CD4-positive, CD25-positive, alpha-beta regulatory T cell (primary cell): Measurements from ENCODE around the gene SLC1A2. TPM values are rescaled to one million over a fixed set of nuclear protein-coding genes. Genes with fewer than 3 reads are reported as not detected.
A peak's percentile ranks its signal among the peaks of the same experiment; 100 is the strongest.

ENCODE experiments used
- ATAC-seq, 2 donors: fragments of 150-1000 bp; cut with Tn5 transposase; one replicate each; pipeline ENCODE4 v1.10.0; 2021; ENCODE audit warnings: low read depth in 2 of 2, moderate number of reproducible peaks in 2 of 2, moderate library complexity in 1 of 2
- DNase-seq, 3 donors: peaks; one replicate each; pipeline versions ENCODE4 v3.0.0 to v3.0.0-alpha.2; 2012 to 2022; ENCODE audit warnings: mixed read lengths in 1 of 3
- H3K27ac ChIP-seq: one replicate; pipeline ENCODE4 v1.7.0; 2013; ENCODE audit warnings: mild to moderate bottlenecking, low read length; ENCODE audit not compliant: insufficient read depth, poor library complexity, severe bottlenecking
- H3K27me3 ChIP-seq: one replicate; pipeline ENCODE4 v1.7.0; 2013; ENCODE audit warnings: low read length; ENCODE audit not compliant: control insufficient read depth, insufficient read depth
- H3K36me3 ChIP-seq: one replicate; pipeline ENCODE4 v1.7.0; 2013; ENCODE audit warnings: mild to moderate bottlenecking, low read length, moderate library complexity; ENCODE audit not compliant: control insufficient read depth, insufficient read depth
- H3K4me1 ChIP-seq: 2 replicates; pipeline ENCODE4 v1.7.0; 2013; ENCODE audit warnings: mild to moderate bottlenecking, low read length; ENCODE audit not compliant: insufficient read depth, control insufficient read depth, poor library complexity, severe bottlenecking
- H3K4me3 ChIP-seq: one replicate; pipeline ENCODE4 v1.7.0; 2013; ENCODE audit warnings: low read depth, mild to moderate bottlenecking, low read length, moderate library complexity
- H3K9me3 ChIP-seq, 2 experiments: 1 replicate in 1 of 2; 2 replicates in 1 of 2; pipeline ENCODE4 v1.7.0; 2013; ENCODE audit warnings: low read length in 2 of 2, mild to moderate bottlenecking in 1 of 2, moderate library complexity in 1 of 2; ENCODE audit not compliant: control insufficient read depth in 2 of 2
- H3K27ac Mint-ChIP-seq, 3 donors: one replicate each; pipeline ENCODE4 v1.8.0; 2020 to 2022; ENCODE audit warnings: mild to moderate bottlenecking in 3 of 3, mixed read lengths in 3 of 3, moderate library complexity in 2 of 3
- H3K27me3 Mint-ChIP-seq: one replicate; pipeline ENCODE4 v1.8.0; 2022; ENCODE audit warnings: mild to moderate bottlenecking, mixed read lengths
- H3K36me3 Mint-ChIP-seq: one replicate; pipeline ENCODE4 v1.8.0; 2020; ENCODE audit warnings: mixed read lengths
- H3K4me1 Mint-ChIP-seq, 4 donors: one replicate each; pipeline ENCODE4 v1.8.0; 2020 to 2022; ENCODE audit warnings: mixed read lengths in 4 of 4, mild to moderate bottlenecking in 1 of 4
- H3K4me3 Mint-ChIP-seq, 4 donors: one replicate each; pipeline ENCODE4 v1.8.0; 2020 to 2022; ENCODE audit warnings: mild to moderate bottlenecking in 4 of 4, mixed read lengths in 4 of 4, moderate library complexity in 3 of 4
- H3K9me3 Mint-ChIP-seq, 7 donors: one replicate each; pipeline ENCODE4 v1.8.0; 2020 to 2022; ENCODE audit warnings: mixed read lengths in 7 of 7, mild to moderate bottlenecking in 3 of 7, moderate library complexity in 2 of 7
- polyA plus RNA-seq, 4 donors: library from polyadenylated mRNA; unstranded; fragments of 300-500 nt; fragmentation: Illumina TruSeq; gene quantifications; one replicate each; pipeline ENCODE4 v1.2.3, GENCODE V29; 2021
- total RNA-seq: library from RNA; stranded (reverse); gene quantifications from one replicate; pipeline ENCODE4 v1.2.3, GENCODE V29; 2022

SLC1A2 gene
- total and polyA plus RNA-seq, 5 donors from 2014 or later: 0.08 to 0.23 TPM; not detected in 3

- Histone ChIP-seq H3K27ac (no peak overlapping the region), H3K36me3 (no peaks in the 10 kb centered on the region), H3K4me1 (peaks cover 6% of the 10 kb centered on the region), H3K4me3 (no peak overlapping the region), H3K9me3 (no peaks in the 10 kb centered on the region), H3K27me3 (no peaks in the 10 kb centered on the region)
- Mint-ChIP-seq H3K9me3 (peaks cover 0 to 1% (median 0%) of the 10 kb centered on the region in 7 donors), H3K4me1 (peaks cover 10 to 40% (median 23%) of the 10 kb centered on the region in 4 donors), H3K27ac (peak overlapping the region in 2 of 3 donors; percentile 5 to 27), H3K4me3 (no peak overlapping the region), H3K27me3 (peaks cover 7% of the 10 kb centered on the region), H3K36me3 (no peaks in the 10 kb centered on the region)
- DNase-seq (no peak), ATAC-seq (no peak)
These were observed 148.3 kb downstream of the SLC1A2 start for GRCh38 chr11:35271031-35271430.

DNA sequence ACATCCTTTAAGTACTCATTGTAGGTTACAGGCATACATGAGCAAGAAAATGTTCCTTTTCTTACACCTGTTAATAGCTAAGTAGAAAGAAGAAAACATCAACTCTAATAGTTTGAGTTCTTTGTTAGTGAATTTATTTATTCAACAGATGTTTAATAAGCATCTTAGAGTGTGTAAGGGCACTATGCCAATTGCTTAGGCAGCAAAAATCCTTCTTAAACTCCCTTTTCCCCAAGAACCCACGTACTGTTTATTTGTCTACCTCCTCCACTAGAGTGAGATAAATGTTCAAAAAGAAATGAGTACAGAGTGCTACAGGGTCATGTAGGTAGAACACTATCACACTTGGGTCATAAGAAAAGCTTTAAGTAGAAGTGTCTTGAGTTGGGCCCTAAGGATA lies 149.0 kb downstream of the SLC1A2 start:
- no peak for DNase-seq
- H3K27ac ChIP-seq: no peak overlapping the region
- no peaks in the 10 kb centered on the region for H3K9me3 ChIP-seq
- no peaks in the 10 kb centered on the region for H3K36me3 Mint-ChIP-seq
- H3K4me3 ChIP-seq: no peak overlapping the region
- H3K4me3 Mint-ChIP-seq: no peak overlapping the region
- H3K27me3 ChIP-seq: no peaks in the 10 kb centered on the region
- ATAC-seq: no peak
- H3K9me3 Mint-ChIP-seq: peaks cover 0 to 1% (median 0%) of the 10 kb centered on the region in 7 donors
- peaks cover 7% of the 10 kb centered on the region for H3K27me3 Mint-ChIP-seq
- peaks cover 9 to 35% (median 25%) of the 10 kb centered on the region in 4 donors for H3K4me1 Mint-ChIP-seq
- no peaks in the 10 kb centered on the region for H3K36me3 ChIP-seq
- H3K4me1 ChIP-seq: peaks cover 6% of the 10 kb centered on the region
- no peak overlapping the region for H3K27ac Mint-ChIP-seq

- Histone ChIP-seq H3K4me1 (peaks cover 4% of the 10 kb centered on the region), H3K9me3 (no peaks in the 10 kb centered on the region), H3K36me3 (no peaks in the 10 kb centered on the region), H3K4me3 (no peak overlapping the region), H3K27me3 (no peaks in the 10 kb centered on the region), H3K27ac (no peak overlapping the region)
- Mint-ChIP-seq H3K36me3 (no peaks in the 10 kb centered on the region), H3K9me3 (no peaks in the 10 kb centered on the region), H3K27ac (no peak overlapping the region), H3K27me3 (peaks cover 7% of the 10 kb centered on the region), H3K4me1 (peaks cover 9 to 18% (median 15%) of the 10 kb centered on the region in 4 donors), H3K4me3 (no peak overlapping the region)
- DNase-seq (no peak), ATAC-seq (no peak)
These were observed 151.9 kb downstream of the SLC1A2 start for GRCh38 chr11:35267504-35267903.

GRCh38 chr11:35265755-35266454 lies 153.5 kb downstream of the SLC1A2 start:
- no peak overlapping the region for H3K27ac Mint-ChIP-seq
- Histone ChIP-seq H3K27me3 (no peaks in the 10 kb centered on the region), H3K27ac (no peak overlapping the region), H3K9me3 (no peaks in the 10 kb centered on the region), H3K4me1 (no peaks in the 10 kb centered on the region), H3K36me3 (no peaks in the 10 kb centered on the region), H3K4me3 (no peak overlapping the region)
- no peak for ATAC-seq
- H3K36me3 Mint-ChIP-seq: no peaks in the 10 kb centered on the region
- no peak overlapping the region for H3K4me3 Mint-ChIP-seq
- no peak for DNase-seq
- H3K9me3 Mint-ChIP-seq: peaks cover 0 to 1% (median 0%) of the 10 kb centered on the region in 7 donors
- H3K27me3 Mint-ChIP-seq: peaks cover 17% of the 10 kb centered on the region
- peaks cover 0 to 5% (median 5%) of the 10 kb centered on the region in 4 donors for H3K4me1 Mint-ChIP-seq

- Histone ChIP-seq H3K9me3 (no peaks in the 10 kb centered on the region), H3K27me3 (no peaks in the 10 kb centered on the region), H3K36me3 (no peaks in the 10 kb centered on the region), H3K27ac (no peak overlapping the region), H3K4me1 (peaks cover 4% of the 10 kb centered on the region), H3K4me3 (no peak overlapping the region)
- no peak overlapping the region for H3K27ac Mint-ChIP-seq
- DNase-seq: no peak
- ATAC-seq: no peak
- H3K4me3 Mint-ChIP-seq: no peak overlapping the region
- peaks cover 0 to 19% (median 9%) of the 10 kb centered on the region in 4 donors for H3K4me1 Mint-ChIP-seq
- H3K9me3 Mint-ChIP-seq: peaks cover 0 to 1% (median 0%) of the 10 kb centered on the region in 7 donors
- peaks cover 14% of the 10 kb centered on the region for H3K27me3 Mint-ChIP-seq
- no peaks in the 10 kb centered on the region for H3K36me3 Mint-ChIP-seq
These were observed 156.6 kb downstream of the SLC1A2 start for GRCh38 chr11:35262735-35263134.

GRCh38 chr11:35262056-35262455 lies 157.3 kb downstream of the SLC1A2 start:
- Histone ChIP-seq H3K4me3 (no peak overlapping the region), H3K27ac (no peak overlapping the region), H3K9me3 (no peaks in the 10 kb centered on the region), H3K27me3 (no peaks in the 10 kb centered on the region), H3K4me1 (peaks cover 11% of the 10 kb centered on the region), H3K36me3 (no peaks in the 10 kb centered on the region)
- peaks cover 0 to 1% (median 0%) of the 10 kb centered on the region in 7 donors for H3K9me3 Mint-ChIP-seq
- no peak for ATAC-seq
- H3K27ac Mint-ChIP-seq: no peak overlapping the region
- no peak for DNase-seq
- peaks cover 14% of the 10 kb centered on the region for H3K27me3 Mint-ChIP-seq
- peak overlapping the region in 1 of 4 donors; percentile 55 for H3K4me3 Mint-ChIP-seq
- peaks cover 0 to 26% (median 16%) of the 10 kb centered on the region in 4 donors for H3K4me1 Mint-ChIP-seq
- no peaks in the 10 kb centered on the region for H3K36me3 Mint-ChIP-seq

- H3K9me3 Mint-ChIP-seq: peaks cover 0 to 1% (median 0%) of the 10 kb centered on the region in 7 donors
- H3K27ac Mint-ChIP-seq: no peak overlapping the region
- ATAC-seq (no peak), DNase-seq (no peak)
- H3K4me1 ChIP-seq: peaks cover 18% of the 10 kb centered on the region
- no peaks in the 10 kb centered on the region for H3K36me3 Mint-ChIP-seq
- H3K36me3 ChIP-seq: no peaks in the 10 kb centered on the region
- no peaks in the 10 kb centered on the region for H3K27me3 ChIP-seq
- H3K4me1 Mint-ChIP-seq: peaks cover 0 to 32% (median 22%) of the 10 kb centered on the region in 4 donors
- H3K4me3 ChIP-seq: no peak overlapping the region
- H3K9me3 ChIP-seq: no peaks in the 10 kb centered on the region
- H3K27me3 Mint-ChIP-seq: peaks cover 14% of the 10 kb centered on the region
- H3K27ac ChIP-seq: no peak overlapping the region
- H3K4me3 Mint-ChIP-seq: no peak overlapping the region
These were observed 158.2 kb downstream of the SLC1A2 start for GRCh38 chr11:35261197-35261596.
